Measurements from ENCODE around the gene EFCAB9. TPM values are rescaled to one million over a fixed set of nuclear protein-coding genes. Genes with fewer than 3 reads are reported as not detected.
"Not testable (repeated sequence)": the region's sequence is repeated elsewhere in the genome, so short reads cannot be mapped to it uniquely, and the experiment has no call there.

Gene EFCAB9
- total RNA-seq, 1 experiment from 2014 or later = not detected

DNA sequence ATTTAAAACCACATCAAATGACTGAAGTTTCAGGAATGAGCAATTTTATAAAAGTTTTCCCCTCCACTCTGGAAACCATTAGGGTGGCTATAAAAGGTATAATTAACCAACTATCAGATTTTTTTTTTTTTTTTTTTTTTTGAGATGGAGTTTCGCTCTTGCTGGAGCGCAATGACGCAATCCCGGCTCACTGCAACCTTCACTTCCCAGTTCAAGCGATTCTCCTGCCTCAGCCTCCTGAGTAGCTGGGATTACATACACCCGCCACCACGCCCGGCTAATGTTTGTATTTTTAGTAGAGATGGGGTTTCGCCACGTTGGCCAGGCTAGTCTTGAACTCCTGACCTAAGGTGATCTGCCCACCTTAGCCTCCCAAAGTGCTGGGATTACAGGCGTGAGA lies 12.0 kb downstream of the EFCAB9 start:
- not testable (repeated sequence) for H3K9me3 ChIP-seq, H3K27me3 ChIP-seq, DNase-seq, H3K36me3 ChIP-seq, H3K4me3 ChIP-seq

DNA sequence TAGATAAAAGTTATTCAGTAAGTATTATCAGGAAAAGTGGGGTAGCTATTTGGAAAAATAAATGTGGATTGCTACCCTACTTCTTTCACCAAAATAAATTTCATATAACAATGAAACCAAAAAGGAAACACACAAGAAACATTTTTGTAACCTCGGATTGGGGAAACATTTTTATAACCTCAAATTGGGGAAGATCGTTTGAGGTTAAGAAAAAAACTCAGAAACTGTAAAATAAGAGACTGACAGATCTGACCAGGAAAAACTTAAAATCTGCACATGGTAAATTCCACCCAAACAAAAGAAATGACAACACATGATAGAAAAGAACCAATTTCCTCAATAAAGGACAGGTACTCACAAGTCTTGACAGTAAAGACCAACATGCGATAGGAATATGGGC lies 13.5 kb downstream of the EFCAB9 start:
- Histone ChIP-seq H3K9me3 (no peaks in the 10 kb centered on the region), H3K4me3 (no peak overlapping the region), H3K36me3 (peaks cover 11% of the 10 kb centered on the region), H3K27me3 (no peaks in the 10 kb centered on the region)
- no peak for DNase-seq

DNA sequence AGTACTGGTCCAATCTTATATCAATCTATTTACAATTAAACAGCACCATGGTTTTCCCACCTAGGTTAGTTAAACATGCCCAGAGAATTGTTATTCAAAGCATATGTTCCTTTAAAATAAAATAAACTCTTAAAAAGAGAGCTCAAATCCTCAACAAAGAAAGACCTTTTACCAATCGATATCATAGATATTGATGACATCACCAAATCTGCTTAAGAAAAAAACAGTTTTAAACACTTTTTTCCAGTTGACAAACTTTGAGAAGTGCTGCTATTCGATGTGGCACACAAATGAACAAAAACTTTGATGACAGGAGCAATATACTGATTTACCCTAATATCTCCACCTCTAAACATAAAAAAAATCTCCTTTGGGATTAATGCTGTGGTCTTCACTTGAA lies 15.7 kb downstream of the EFCAB9 start:
- no peak overlapping the region for H3K4me3 ChIP-seq
- no peaks in the 10 kb centered on the region for H3K27me3 ChIP-seq
- no peak for DNase-seq
- H3K9me3 ChIP-seq = no peaks in the 10 kb centered on the region
- H3K36me3 ChIP-seq = peaks cover 16% of the 10 kb centered on the region

DNA sequence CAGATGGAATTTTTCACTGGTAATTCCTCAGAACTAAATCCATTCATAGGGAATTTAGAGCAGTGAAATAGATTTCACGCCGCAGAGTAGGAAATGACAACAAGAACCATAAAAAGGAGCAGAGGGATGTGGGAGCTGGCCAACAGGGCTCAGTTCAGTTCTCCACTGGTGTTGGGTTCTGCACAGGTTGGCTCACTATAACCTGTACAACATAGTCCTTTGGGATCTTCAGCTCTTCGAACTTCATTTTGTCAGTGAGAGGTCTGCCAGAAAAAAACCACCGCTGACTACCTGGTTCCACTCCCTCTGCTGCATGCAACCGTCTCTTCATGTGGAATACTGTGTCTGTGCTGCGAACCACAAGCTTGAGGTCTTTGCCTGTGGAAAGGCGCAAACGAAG lies 17.7 kb downstream of the EFCAB9 start:
- H3K9me3 ChIP-seq = no peaks in the 10 kb centered on the region
- H3K4me3 ChIP-seq = no peak overlapping the region
- DNase-seq = no peak

GRCh38 chr5:172213126-172213525 lies 19.2 kb downstream of the EFCAB9 start:
- peaks cover 35% of the 10 kb centered on the region for H3K36me3 ChIP-seq
- no peak for DNase-seq
- no peaks in the 10 kb centered on the region for H3K27me3 ChIP-seq
- 0 out of 2 replicates have a peak, but pooled peaks cover 2% of the 10 kb centered on the region for H3K9me3 ChIP-seq
- H3K4me3 ChIP-seq = no peak overlapping the region

More for the DNA sequence above, 17.7 kb downstream of the EFCAB9 start:
- H3K27me3 ChIP-seq = no peaks in the 10 kb centered on the region
- peaks cover 25% of the 10 kb centered on the region for H3K36me3 ChIP-seq

DNA sequence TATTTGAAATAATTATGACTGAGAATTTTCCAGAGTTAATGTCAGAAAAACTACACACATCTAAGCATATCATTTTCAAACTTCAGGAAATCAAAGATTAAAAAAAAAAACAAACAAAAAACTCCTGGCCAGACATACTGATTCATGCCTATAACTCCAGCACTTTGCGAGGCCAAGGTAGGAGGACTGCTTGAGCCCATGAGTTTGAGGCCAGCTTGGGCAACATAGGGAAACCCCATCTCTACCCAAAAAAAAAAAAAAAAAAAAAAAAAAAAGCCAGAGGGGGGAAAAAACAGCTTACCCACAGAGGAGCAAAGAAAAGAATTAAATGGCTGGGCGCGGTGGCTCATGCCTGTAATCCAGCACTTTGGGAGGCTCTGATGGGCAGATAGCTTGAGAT lies 22.4 kb downstream of the EFCAB9 start:
- peaks cover 16% of the 10 kb centered on the region for H3K9me3 ChIP-seq
- H3K4me3 ChIP-seq = no peak overlapping the region
- peaks cover 56% of the 10 kb centered on the region for H3K36me3 ChIP-seq
- no peaks in the 10 kb centered on the region for H3K27me3 ChIP-seq
- peak; percentile 15 for DNase-seq

DNA sequence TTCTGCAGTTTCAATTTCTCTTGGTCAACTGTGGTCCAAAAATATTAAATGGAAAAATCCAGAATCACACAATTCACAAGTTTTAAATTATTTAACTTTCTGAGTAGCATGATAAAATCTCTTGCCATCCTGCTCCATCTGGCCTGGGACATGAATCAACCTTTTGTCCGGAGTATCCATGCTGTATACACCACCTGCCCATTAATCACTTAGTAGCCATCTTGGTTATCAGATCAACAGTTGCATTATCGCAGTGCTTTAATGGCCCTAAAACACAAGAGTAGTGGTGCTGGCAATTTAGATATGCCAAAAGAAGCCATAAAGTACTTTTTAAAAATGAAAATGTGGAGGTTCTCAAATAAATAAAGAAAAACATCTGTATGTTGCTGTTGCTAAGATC lies 25.3 kb downstream of the EFCAB9 start:
- Histone ChIP-seq H3K4me3 (no peak overlapping the region), H3K9me3 (peaks cover 16% of the 10 kb centered on the region), H3K27me3 (no peaks in the 10 kb centered on the region), H3K36me3 (peaks cover 60% of the 10 kb centered on the region)
- no peak for DNase-seq

- H3K27me3 ChIP-seq = no peaks in the 10 kb centered on the region
- H3K4me3 ChIP-seq = no peak overlapping the region
- peaks cover 9% of the 10 kb centered on the region for H3K9me3 ChIP-seq
- H3K36me3 ChIP-seq = peaks cover 43% of the 10 kb centered on the region
- no peak for DNase-seq
Measured at GRCh38 chr5:172223901-172224873, 30.2 kb downstream of the EFCAB9 start.

GRCh38 chr5:172224996-172225395 lies 31.0 kb downstream of the EFCAB9 start:
- DNase-seq = no peak
- no peaks in the 10 kb centered on the region for H3K27me3 ChIP-seq
- no peak overlapping the region for H3K4me3 ChIP-seq
- H3K9me3 ChIP-seq = peaks cover 1% of the 10 kb centered on the region; the same call in 1 of the 2 replicates
- peaks cover 36% of the 10 kb centered on the region for H3K36me3 ChIP-seq

DNA sequence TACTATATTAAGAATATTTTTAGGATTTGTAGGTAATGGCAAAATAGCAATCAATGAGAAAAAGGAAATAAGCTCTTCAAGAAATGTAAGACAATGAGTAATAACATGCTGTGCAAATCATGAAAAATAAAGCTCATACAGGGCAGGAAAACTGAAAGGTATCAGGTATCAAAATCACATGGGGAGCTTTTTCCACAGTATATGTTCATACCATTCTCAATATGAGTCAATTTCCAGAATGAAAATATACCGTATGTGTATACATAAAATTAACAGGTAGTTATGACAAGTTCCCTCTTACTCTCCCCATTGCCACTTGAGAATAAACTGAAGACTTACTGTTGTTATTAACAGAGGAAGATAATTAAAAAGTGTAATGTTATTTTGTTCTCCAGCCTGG lies 35.9 kb downstream of the EFCAB9 start:
- DNase-seq = no peak
- Histone ChIP-seq H3K27me3 (no peaks in the 10 kb centered on the region), H3K36me3 (peaks cover 33% of the 10 kb centered on the region), H3K4me3 (no peak overlapping the region), H3K9me3 (no peaks in the 10 kb centered on the region)

DNA sequence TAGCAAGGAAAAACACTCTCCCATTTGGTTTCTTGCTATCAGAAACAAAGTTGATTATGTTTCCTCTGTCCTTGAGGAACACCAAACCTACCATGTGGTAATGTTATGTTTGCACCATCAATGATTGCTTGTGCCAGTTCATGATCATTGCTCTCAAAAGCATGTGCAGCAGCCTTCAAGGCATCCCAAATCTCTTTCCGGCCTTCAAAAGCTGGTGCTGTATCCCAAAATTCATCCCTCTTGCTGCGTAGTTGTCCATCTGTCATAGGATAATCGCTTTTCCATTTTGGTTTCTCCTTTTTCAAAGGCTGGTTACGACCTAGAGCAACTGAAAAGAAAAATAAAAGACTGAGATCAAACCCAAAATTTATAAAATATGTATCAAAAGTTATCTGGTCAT lies 40.1 kb downstream of the EFCAB9 start:
- no peaks in the 10 kb centered on the region for H3K9me3 ChIP-seq
- no peak for DNase-seq
- H3K4me3 ChIP-seq = no peak overlapping the region
- no peaks in the 10 kb centered on the region for H3K27me3 ChIP-seq
- peaks cover 24% of the 10 kb centered on the region for H3K36me3 ChIP-seq

DNA sequence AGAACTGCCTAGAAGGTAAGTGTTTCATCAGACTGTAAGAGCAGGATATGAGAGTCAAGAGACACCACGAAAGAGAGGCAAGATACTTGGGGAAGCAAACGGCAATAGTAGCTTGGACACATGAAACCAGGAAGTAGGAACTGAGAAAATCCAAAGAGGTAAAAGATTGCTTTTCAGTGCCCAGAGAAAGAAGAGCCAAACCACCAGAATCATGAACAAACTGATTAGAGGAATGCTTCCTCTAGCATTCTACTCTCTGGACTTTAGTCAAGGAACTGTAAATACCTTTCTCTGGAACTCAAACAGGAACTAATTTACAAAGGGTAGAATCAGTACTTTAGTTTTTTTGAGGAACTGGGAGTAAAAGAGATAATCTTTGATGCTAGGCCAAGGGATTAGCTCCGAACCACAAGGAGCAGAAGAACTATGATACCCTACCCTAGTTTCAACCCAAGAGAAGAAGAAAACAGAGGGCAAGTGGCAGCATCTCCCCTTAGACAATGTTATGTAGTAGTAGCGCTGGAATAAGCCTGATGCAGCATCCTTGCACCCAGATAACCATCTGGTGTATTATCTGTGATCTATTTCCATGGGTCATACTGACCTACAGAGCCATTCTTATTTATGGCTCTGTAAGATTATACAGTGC lies 41.3 kb downstream of the EFCAB9 start:
- Histone ChIP-seq H3K27me3 (no peaks in the 10 kb centered on the region), H3K4me3 (no peak overlapping the region), H3K36me3 (peaks cover 21% of the 10 kb centered on the region), H3K9me3 (no peaks in the 10 kb centered on the region)
- DNase-seq = no peak

DNA sequence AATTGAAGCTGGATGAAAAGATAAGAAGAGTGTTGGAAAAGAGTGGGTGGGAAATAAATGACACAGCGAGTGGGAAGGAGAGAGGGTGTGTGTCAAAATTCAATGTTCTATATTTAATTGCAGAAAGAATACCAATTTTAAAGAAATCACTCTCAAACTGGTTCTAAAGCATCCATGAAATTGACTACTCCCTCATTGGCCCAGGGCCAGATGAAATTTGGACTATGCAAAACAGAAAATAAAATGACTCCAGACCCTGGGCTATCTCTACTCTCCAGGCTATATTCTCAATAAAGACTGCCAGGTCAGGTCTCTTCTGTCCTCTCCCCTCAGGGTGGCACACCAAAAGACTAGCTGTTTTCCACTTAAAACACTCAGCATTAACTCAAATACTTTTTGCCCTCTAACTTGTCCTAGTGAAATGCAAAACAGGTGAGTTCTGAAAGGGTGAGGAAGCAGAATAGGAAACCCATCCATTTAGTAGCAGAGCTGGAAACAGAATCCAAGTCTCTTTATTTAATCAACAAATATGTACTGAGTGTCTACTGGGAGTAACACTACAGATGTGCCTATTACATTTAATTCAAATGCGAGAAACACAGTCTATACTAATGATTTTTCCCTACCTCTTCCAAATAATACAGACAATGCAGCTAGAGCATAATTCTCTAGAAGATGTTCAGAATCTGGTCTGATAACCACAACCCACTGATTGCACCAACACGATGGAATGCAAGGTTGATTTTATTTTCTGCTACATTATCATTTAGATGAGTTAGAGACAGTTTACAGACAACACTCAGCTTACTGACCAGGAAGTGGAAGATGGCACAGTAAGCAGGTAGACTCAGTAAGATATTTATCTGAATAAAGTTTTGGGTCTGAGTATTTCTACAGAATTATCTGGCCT lies 42.1 kb downstream of the EFCAB9 start:
- Histone ChIP-seq H3K4me3 (no peak overlapping the region), H3K9me3 (no peaks in the 10 kb centered on the region), H3K27me3 (no peaks in the 10 kb centered on the region), H3K36me3 (peaks cover 15% of the 10 kb centered on the region)
- DNase-seq = no peak

GRCh38 chr5:172238334-172238733 lies 44.4 kb downstream of the EFCAB9 start:
- Histone ChIP-seq H3K27me3 (no peaks in the 10 kb centered on the region), H3K4me3 (no peak overlapping the region), H3K36me3 (peaks cover 6% of the 10 kb centered on the region), H3K9me3 (no peaks in the 10 kb centered on the region)
- DNase-seq = no peak

DNA sequence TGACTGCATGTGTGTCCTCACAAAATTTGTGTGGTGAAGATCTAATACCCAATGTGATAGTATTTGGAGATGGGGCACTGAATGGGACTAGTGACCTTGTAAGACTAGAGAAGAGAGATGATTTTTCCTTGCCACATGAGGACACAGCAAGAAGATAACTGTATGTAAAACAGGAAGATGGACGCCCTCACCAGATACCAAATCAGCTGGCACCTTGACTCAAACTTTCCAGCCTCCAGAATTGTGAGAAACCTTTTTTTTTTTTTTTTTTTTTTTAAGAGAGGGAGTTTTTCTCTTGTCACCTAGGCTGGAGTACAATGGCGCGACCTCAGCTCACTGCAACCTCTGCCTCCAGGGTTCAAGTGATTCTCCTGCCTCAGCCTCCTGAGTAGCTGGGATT lies 49.3 kb downstream of the EFCAB9 start:
- no peaks in the 10 kb centered on the region for H3K36me3 ChIP-seq
- no peaks in the 10 kb centered on the region for H3K9me3 ChIP-seq
- H3K4me3 ChIP-seq = no peak overlapping the region
- DNase-seq = no peak
- no peaks in the 10 kb centered on the region for H3K27me3 ChIP-seq

GRCh38 chr5:172245046-172245445 lies 51.1 kb downstream of the EFCAB9 start:
- no peak for DNase-seq
- H3K27me3 ChIP-seq = no peaks in the 10 kb centered on the region
- H3K36me3 ChIP-seq = no peaks in the 10 kb centered on the region
- H3K4me3 ChIP-seq = no peak overlapping the region
- peaks cover under 1% of the 10 kb centered on the region; the same call in 1 of the 2 replicates for H3K9me3 ChIP-seq

- no peak overlapping the region for H3K4me3 ChIP-seq
Measured at GRCh38 chr5:172245703-172246125, 51.7 kb downstream of the EFCAB9 start.

More at GRCh38 chr5:172245703-172246125, 51.7 kb downstream of the EFCAB9 start:
- Histone ChIP-seq H3K27me3 (no peaks in the 10 kb centered on the region), H3K9me3 (peaks cover 5% of the 10 kb centered on the region; the same call in 1 of the 2 replicates), H3K36me3 (peaks cover 3% of the 10 kb centered on the region; the same call in 1 of the 2 replicates)
- DNase-seq = no peak

Measured in MG63 (cell line).